ENCODE results near the gene PPP2R2D. TPM values are rescaled to one million over a fixed set of nuclear protein-coding genes. Genes with fewer than 3 reads are reported as not detected.

Gene PPP2R2D
- total RNA-seq, 1 experiment from 2014 or later: 35.1 TPM

GRCh38 chr10:131983780-131984179 is 83.0 kb downstream of the PPP2R2D start:
- Histone ChIP-seq H3K4me1 (ENCODE audit: insufficient read depth, low read length) (peaks cover 4% of the 10 kb centered on the region), H3T11ph (ENCODE audit: low read length) (no peak overlapping the region), H2BK5ac (ENCODE audit: insufficient read length, low read length) (no peak overlapping the region), H3K9ac (ENCODE audit: extremely low read depth, insufficient read length, low read length) (no peak overlapping the region), H2BK12ac (ENCODE audit: insufficient read length, low read depth, low read length) (no peak overlapping the region), H4K91ac (ENCODE audit: insufficient read length, low read depth, low read length) (no peak overlapping the region), H3K56ac (ENCODE audit: insufficient read length, low read depth, low read length) (no peak overlapping the region), H4K8ac (replicated peaks; ENCODE audit: insufficient read length, low read depth, low read length) (no peak overlapping the region), H3K4me2 (ENCODE audit: insufficient read depth, insufficient read length, low read length) (no peak overlapping the region), H2BK20ac (ENCODE audit: low read depth, low read length, poor library complexity, severe bottlenecking) (no peak overlapping the region), H3K18ac (ENCODE audit: insufficient read length, low read depth, low read length) (no peak overlapping the region), H3K27me3 (ENCODE audit: insufficient read depth, low read length) (peaks cover 9% of the 10 kb centered on the region; the same call in 1 of the 2 replicates), H3K9me3 (ENCODE audit: control insufficient read depth, low read depth, low read length) (no peaks in the 10 kb centered on the region), H3K23me2 (ENCODE audit: insufficient read length, low read depth, low read length, poor library complexity, severe bottlenecking) (peaks cover 11% of the 10 kb centered on the region), H3K14ac (ENCODE audit: insufficient read depth, low read length) (no peak overlapping the region), H4K5ac (ENCODE audit: insufficient read length, low read depth, low read length) (no peak overlapping the region), H4K20me1 (ENCODE audit: control insufficient read depth, insufficient read depth, insufficient read length) (no peaks in the 10 kb centered on the region), H2BK15ac (ENCODE audit: low read depth, low read length) (no peak overlapping the region), H3K23ac (ENCODE audit: insufficient read length, low read depth, low read length) (no peak overlapping the region), H3K79me1 (ENCODE audit: insufficient read depth, low read depth, low read length, poor library complexity, severe bottlenecking) (no peaks in the 10 kb centered on the region), H3K4ac (ENCODE audit: low read depth, low read length) (no peak overlapping the region), H3K27ac (ENCODE audit: insufficient read length, low read depth, low read length) (no peak overlapping the region), H3K79me2 (ENCODE audit: insufficient read depth, low read length) (no peaks in the 10 kb centered on the region; the same call in 1 of the 2 replicates), H2AFZ (ENCODE audit: low read length) (no peak overlapping the region), H2BK120ac (ENCODE audit: low read depth, low read length, poor library complexity, severe bottlenecking) (no peak overlapping the region), H2AK5ac (ENCODE audit: insufficient read length, low read length) (no peak overlapping the region)
- Mint-ChIP-seq H3K4me3 (no peak overlapping the region; a peak in 1 of 5 replicates), H3K27ac (no peak overlapping the region), H3K27me3 (ENCODE audit: low read depth) (peaks cover 49% of the 10 kb centered on the region), H3K36me3 (ENCODE audit: insufficient read depth in 1 of 3, low read depth in 3 of 3) (peaks cover 9 to 40% (median 15%) of the 10 kb centered on the region in 3 experiments), H3K9me3 (peaks cover 26 to 39% of the 10 kb centered on the region in 2 experiments), H3K4me1 (peaks cover 11 to 18% of the 10 kb centered on the region in 2 experiments)
- WGBS (ENCODE audit: extremely low coverage, insufficient read length, low lambda C conversion rate): no CpG with 5 or more reads among the region's 6 CpGs
- TF ChIP-seq CTCF (conservative IDR thresholded peaks at IDR 0.05): no peak
- no peak for DNase-seq
